Astrocyte of the cerebellum (primary cell): ENCODE data around the gene GAB1.
A peak's percentile ranks its signal among the peaks of the same experiment; 100 is the strongest.

Experiments
- DNase-seq: peaks from one replicate; pipeline ENCODE4 v3.0.0-alpha.2; 2011; ENCODE audit warnings: low read depth
- H3K4me3 ChIP-seq: 2 replicates; pipeline ENCODE4 v1.5.1; 2011; ENCODE audit warnings: mild to moderate bottlenecking, low read depth, low read length, moderate library complexity
- CTCF ChIP-seq: IDR thresholded peaks from 2 replicates; pipeline ENCODE4 v1.5.1; 2012; ENCODE audit warnings: low read length, low read depth, moderate library complexity, mild to moderate bottlenecking; ENCODE audit errors: missing control alignments
- in situ Hi-C: cut with HindIII; loops from 2 replicates; pipeline ENCODE4 v1.10.0; 2017; ENCODE audit warnings: low sequenced_read_pairs

Gene GAB1

GRCh38 chr4:143473334-143474126 is 136.9 kb downstream of the GAB1 start:
- DNase-seq, result no peak
- H3K4me3 ChIP-seq, result no peak overlapping the region
- TF ChIP-seq CTCF, result no peak
- in situ Hi-C loops, result no loop called here

- no peak overlapping the region for H3K4me3 ChIP-seq
- no peak for DNase-seq
- in situ Hi-C loops, result no loop called here
- TF ChIP-seq CTCF, result no peak
Measured at GRCh38 chr4:143477487-143477886, 140.8 kb downstream of the GAB1 start.

- no peak for TF ChIP-seq CTCF
- H3K4me3 ChIP-seq, result no peak overlapping the region
Measured at GRCh38 chr4:143481361-143481760, 144.7 kb downstream of the GAB1 start.

GRCh38 chr4:143482840-143483239 is 146.2 kb downstream of the GAB1 start:
- no peak overlapping the region for H3K4me3 ChIP-seq
- in situ Hi-C loops, result no loop called here
- TF ChIP-seq CTCF, result peak; percentile 58
- peak; percentile 51 for DNase-seq

More at GRCh38 chr4:143481361-143481760, 144.7 kb downstream of the GAB1 start:
- no peak for DNase-seq
- in situ Hi-C loops, result no loop called here

GRCh38 chr4:143486314-143486713 is 149.6 kb downstream of the GAB1 start:
- TF ChIP-seq CTCF, result no peak
- H3K4me3 ChIP-seq, result no peak overlapping the region
- DNase-seq, result no peak
- in situ Hi-C loops, result loop anchor here (5.0 kb wide), 1 partner anchor 279 kb away; no protein-coding TSS in a partner anchor

- TF ChIP-seq CTCF, result no peak
- DNase-seq, result no peak
- no peak overlapping the region for H3K4me3 ChIP-seq
- in situ Hi-C loops, result loop anchor here (5.0 kb wide), 1 partner anchor 281 kb away; no protein-coding TSS in a partner anchor
Measured at GRCh38 chr4:143488687-143489086, 152.0 kb downstream of the GAB1 start.
